ENCODE results near the gene ADAMTS1.

- no peak for TF ChIP-seq SUZ12 (IDR thresholded peaks at IDR 0.05; ENCODE audit: extremely low read depth, insufficient read depth, insufficient read length)
- TF ChIP-seq YY1 (IDR thresholded peaks at IDR 0.05; ENCODE audit: insufficient read depth, insufficient read length), result no peak
- TF ChIP-seq ZNF274 (IDR thresholded peaks at IDR 0.05; ENCODE audit: low read depth, low read length), result no peak
Measured at GRCh38 chr21:26820509-26820908, 24.7 kb downstream of the ADAMTS1 start.

Data from NT2/D1 (cell line).